HK-2 (cell line): Measurements from ENCODE around the gene TRIAP1.

ENCODE experiments used
- DNase-seq: peaks from one replicate; pipeline ENCODE4 v3.0.0-alpha.2; 2018; ENCODE audit not compliant: unreplicated experiment

TRIAP1 gene

DNA sequence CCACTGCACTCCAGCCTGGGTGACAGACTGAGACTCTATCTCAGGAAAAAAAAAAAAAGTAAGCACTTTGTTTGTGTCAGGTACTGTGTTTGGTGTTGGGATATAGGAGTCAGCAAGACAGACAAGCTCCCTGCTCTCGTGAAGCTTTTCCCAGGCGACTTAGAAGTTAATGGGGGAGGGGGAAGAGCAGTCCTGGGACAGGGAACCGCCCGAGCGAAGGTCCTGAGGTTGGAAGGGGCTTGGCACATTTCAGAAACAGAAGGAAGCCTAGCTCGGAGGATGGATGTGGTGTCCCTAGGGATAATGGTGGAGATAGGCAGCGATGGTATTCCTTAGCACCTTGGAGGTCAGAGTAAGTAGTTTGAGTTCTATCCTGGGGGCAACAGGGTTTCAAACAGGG, 16.8 kb downstream of the TRIAP1 start:
- DNase-seq, result no peak

GRCh38 chr12:120428597-120429229, 17.5 kb downstream of the TRIAP1 start:
- no peak for DNase-seq

GRCh38 chr12:120425797-120426196, 20.4 kb downstream of the TRIAP1 start:
- DNase-seq, result no peak

GRCh38 chr12:120422892-120423456, 23.2 kb downstream of the TRIAP1 start:
- no peak for DNase-seq

DNA sequence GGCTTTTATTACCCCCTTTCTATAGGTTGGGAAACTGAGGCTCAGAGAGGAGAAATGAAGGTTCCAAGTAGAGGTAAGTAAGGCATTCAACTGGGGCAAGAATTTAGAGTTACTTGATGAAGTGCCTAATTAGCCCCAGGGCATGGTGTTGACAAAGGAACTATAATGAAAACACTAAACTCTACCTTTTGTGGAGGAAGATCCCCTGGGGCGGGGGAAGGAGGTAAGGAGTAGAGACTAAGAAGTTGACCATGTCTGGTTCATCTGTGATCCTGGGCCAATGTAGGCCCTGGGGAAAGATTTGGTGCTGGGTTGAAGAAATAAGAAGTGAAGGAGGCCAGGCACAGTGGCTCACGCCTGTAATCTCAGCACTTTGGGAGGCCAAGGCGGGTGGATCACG, 24.5 kb downstream of the TRIAP1 start:
- no peak for DNase-seq

- no peak for DNase-seq
These were observed 28.1 kb downstream of the TRIAP1 start for GRCh38 chr12:120417917-120418580.

DNA sequence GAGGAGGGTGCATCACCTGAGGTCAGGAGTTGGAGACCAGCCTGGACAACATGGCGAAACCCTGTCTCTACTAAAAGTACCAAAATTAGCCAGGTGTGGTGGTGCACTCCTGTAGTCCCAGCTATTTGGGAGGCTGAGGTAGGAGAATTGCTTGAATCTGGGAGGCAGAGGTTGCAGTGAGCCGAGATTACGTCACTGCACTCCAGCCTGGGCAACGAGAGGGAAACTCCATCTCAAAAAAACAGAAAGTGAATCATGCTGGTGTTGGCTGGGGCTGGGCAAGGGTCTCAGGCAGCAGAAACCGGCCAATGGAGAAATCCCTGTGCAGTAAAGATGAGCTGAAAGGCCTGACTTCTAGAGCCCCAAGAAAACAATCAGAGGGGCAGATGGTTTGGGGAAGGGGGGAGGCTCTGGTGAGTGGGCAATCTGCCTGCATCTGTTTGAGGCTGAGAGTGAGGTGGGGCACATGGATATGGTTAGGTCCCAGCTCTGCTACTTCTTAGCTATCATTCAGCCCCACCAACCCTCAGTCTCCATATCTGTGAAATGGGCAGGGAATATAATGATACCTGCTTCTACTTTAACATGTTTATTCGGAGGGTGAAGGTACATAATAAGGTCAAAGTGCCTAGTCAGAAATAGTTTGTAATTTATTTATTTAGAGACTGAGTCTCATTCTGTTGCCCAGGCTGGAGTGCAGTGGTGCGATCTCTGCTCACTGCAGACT, 29.5 kb downstream of the TRIAP1 start:
- no peak for DNase-seq

GRCh38 chr12:120413901-120414695, 32.1 kb downstream of the TRIAP1 start:
- no peak for DNase-seq

- no peak for DNase-seq
These were observed 33.8 kb downstream of the TRIAP1 start for GRCh38 chr12:120412421-120412820.

DNA sequence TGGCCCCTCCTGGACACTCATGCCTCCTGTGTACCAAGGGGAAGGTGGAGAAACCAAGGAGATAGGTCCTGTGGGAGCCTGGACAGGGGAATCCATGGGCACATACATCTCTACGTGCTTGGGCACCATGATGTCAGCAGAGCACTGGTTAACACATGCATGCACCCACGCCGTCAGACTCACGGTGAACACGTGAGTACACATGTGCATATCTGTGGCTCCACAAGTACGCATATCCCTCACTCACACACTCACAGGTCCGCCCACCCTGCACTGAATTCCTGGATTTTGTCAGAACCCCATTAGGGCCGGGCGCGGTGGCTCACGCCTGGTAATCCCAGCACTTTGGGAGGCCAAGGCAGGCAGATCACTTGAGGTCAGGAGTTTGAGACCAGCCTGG, 37.4 kb downstream of the TRIAP1 start:
- no peak for DNase-seq

DNA sequence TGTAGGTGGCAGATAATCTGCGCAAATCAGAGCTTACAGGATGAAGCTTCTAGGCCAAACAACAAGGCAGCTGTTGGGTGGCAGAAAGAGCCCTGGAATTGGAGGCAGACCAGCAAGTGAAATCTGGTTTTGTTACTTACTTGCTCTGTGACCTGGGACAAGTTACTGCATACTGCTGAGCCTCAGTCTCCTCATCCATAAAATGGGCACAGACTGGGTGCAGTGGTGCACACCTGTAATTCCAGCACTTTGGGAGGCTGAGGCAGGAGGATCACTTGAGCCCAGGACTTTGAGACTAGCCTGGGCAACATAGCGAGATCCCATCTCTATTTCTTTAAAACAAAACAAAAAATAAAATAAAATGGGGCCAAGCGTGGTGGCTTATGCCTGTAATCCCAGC, 39.6 kb downstream of the TRIAP1 start:
- DNase-seq, result no peak

GRCh38 chr12:120406069-120406468, 40.1 kb downstream of the TRIAP1 start:
- no peak for DNase-seq

- no peak for DNase-seq
These were observed 41.9 kb downstream of the TRIAP1 start for GRCh38 chr12:120404271-120404670.

GRCh38 chr12:120403869-120404268, 42.3 kb downstream of the TRIAP1 start:
- DNase-seq, result no peak

DNA sequence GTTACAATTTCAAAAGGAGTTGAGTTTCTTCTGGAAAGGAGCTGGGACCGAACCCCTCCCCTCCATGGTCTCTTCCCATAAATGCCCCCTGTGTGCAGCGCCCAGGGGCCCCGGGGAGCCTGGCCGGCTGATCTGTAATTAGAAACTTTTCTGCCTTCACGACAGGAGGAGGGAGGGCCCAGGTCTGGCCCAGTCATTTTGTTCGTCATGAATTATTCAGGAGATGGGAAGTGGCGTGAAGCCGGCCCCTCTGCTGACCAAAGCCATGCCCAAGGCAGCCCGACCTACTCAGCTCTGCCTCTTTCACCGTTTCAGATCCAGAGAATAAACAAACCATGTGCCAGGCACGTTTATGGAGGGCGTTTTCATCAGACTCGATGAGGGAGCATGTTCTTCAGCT, 44.0 kb downstream of the TRIAP1 start:
- DNase-seq, result no peak

DNA sequence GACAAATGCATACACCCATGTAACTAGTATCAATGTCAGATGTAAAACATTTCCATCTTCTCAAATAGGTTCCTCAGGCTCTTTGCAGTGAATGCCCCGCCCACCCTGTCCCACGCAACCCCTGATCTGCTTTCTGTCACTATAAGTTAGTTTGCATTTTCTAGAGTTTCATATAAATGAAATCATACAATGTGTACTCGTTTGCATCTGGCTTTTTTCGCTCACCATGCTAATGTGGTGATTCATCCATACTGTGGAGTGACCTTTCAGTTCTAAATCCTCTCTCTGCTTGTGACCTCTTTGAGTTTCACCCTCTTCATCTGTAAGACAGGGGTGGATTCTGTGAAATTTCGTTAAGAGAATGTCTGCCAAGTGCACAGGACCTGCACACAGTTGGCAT, 46.7 kb downstream of the TRIAP1 start:
- no peak for DNase-seq

GRCh38 chr12:120397824-120398540, 48.2 kb downstream of the TRIAP1 start:
- peak; percentile 9 for DNase-seq

- DNase-seq, result no peak
These were observed 51.5 kb downstream of the TRIAP1 start for GRCh38 chr12:120394483-120395367.
